HepG2 (cell line): ENCODE measurements around the gene ZBTB46. TPM values are rescaled to one million over a fixed set of nuclear protein-coding genes. Genes with fewer than 3 reads are reported as not detected.

ENCODE experiments used
- AHR ChIP-seq: IDR thresholded peaks from 2 replicates; pipeline ENCODE4 v1.6.1; 2018; ENCODE audit warnings: missing genetic modification reagents, missing compliant biosample characterization
- FOSL2 ChIP-seq: sonication (generic); formaldehyde crosslinking; IDR thresholded peaks from 2 replicates; pipeline ENCODE4 v1.4.0; 2020; ENCODE audit warnings: missing genetic modification reagents
- FOXM1 ChIP-seq: sonication (generic); formaldehyde crosslinking; IDR thresholded peaks from 2 replicates; pipeline ENCODE4 v1.5.0; 2020; ENCODE audit warnings: missing genetic modification reagents
- GATAD1 ChIP-seq: IDR thresholded peaks from 2 replicates; pipeline ENCODE4 v1.6.1; 2016; ENCODE audit warnings: missing genetic modification reagents, missing compliant biosample characterization
- RFXAP ChIP-seq: sonication (generic); formaldehyde crosslinking; IDR thresholded peaks from 2 replicates; pipeline ENCODE4 v1.4.0; 2020; ENCODE audit warnings: missing genetic modification reagents, borderline replicate concordance
- SSRP1 ChIP-seq: IDR thresholded peaks from 2 replicates; pipeline ENCODE4 v1.6.1; 2016; ENCODE audit warnings: control low read depth
- ZNF20 ChIP-seq: sonication (generic); formaldehyde crosslinking; IDR thresholded peaks from 2 replicates; pipeline ENCODE4 v1.4.0; 2020; ENCODE audit warnings: mild to moderate bottlenecking, moderate library complexity, missing genetic modification reagents
- ZNF841 ChIP-seq: sonication (generic); formaldehyde crosslinking; IDR thresholded peaks from 2 replicates; pipeline ENCODE4 v1.8.1; 2023; ENCODE audit warnings: missing genetic modification reagents, borderline replicate concordance
- polyA plus RNA-seq, 8 experiments: library from polyadenylated mRNA; depleted of rRNA in 3 of 8; stranded (reverse) in 7 of 8; unstranded in 1 of 8; fragments of >200 nt; fragmentation: Illumina TruSeq in 4 of 8; extraction: Trizol in 4 of 8; gene quantifications; 2 replicates each; pipeline versions ENCODE4 v1.2.1 to v1.2.3, GENCODE V29; 2011 to 2016; ENCODE audit warnings: low read depth in 4 of 8, missing spikeins in 1 of 8, mixed read lengths in 1 of 8; ENCODE audit not compliant: insufficient read depth in 1 of 8
- total RNA-seq, 5 experiments: library from RNA; depleted of rRNA; stranded (reverse); fragments of >200 nt; fragmentation: Illumina TruSeq; extraction: Trizol; gene quantifications; 2 replicates each; pipeline ENCODE4 v1.2.3, GENCODE V29; 2016; ENCODE audit warnings: low read depth in 1 of 5
- TF ChIP-seq, protein P1 (sequence below): sonication (generic); formaldehyde crosslinking; IDR thresholded peaks from 2 replicates; pipeline ENCODE4 v1.8.1; 2023; ENCODE audit warnings: mild to moderate bottlenecking, missing genetic modification reagents, borderline replicate concordance
- TF ChIP-seq, protein P2 (sequence below): sonication (generic); formaldehyde crosslinking; IDR thresholded peaks from 2 replicates; pipeline ENCODE4 v1.5.0; 2020; ENCODE audit warnings: missing genetic modification reagents
- TF ChIP-seq, protein P3 (sequence below): IDR thresholded peaks from 2 replicates; pipeline ENCODE4 v1.6.1; 2016; ENCODE audit warnings: low read depth
- TF ChIP-seq, protein P4 (sequence below): sonication (generic); formaldehyde crosslinking; IDR thresholded peaks from 2 replicates; pipeline ENCODE4 v1.8.1; 2022; ENCODE audit warnings: mild to moderate bottlenecking, missing genetic modification reagents
- TF ChIP-seq, protein P5 (sequence below): sonication (generic); formaldehyde crosslinking; IDR thresholded peaks from 2 replicates; pipeline ENCODE4 v1.5.1; 2020; ENCODE audit warnings: missing genetic modification reagents, mild to moderate bottlenecking, borderline replicate concordance
- TF ChIP-seq, protein P6 (sequence below): sonication (generic); formaldehyde crosslinking; IDR thresholded peaks from 2 replicates; pipeline ENCODE4; 2020; ENCODE audit warnings: missing genetic modification reagents, mild to moderate bottlenecking, borderline replicate concordance
- TF ChIP-seq, protein P7 (sequence below): sonication (generic); formaldehyde crosslinking; IDR thresholded peaks from 2 replicates; pipeline ENCODE4 v1.4.0; 2020; ENCODE audit warnings: missing genetic modification reagents

The ZBTB46 gene
- total and polyA plus RNA-seq, 2 of the 13 experiments (the other 11 are each of a cell fraction or from before 2014, with no cell fraction given), result 1.6 to 13.5 TPM

DNA sequence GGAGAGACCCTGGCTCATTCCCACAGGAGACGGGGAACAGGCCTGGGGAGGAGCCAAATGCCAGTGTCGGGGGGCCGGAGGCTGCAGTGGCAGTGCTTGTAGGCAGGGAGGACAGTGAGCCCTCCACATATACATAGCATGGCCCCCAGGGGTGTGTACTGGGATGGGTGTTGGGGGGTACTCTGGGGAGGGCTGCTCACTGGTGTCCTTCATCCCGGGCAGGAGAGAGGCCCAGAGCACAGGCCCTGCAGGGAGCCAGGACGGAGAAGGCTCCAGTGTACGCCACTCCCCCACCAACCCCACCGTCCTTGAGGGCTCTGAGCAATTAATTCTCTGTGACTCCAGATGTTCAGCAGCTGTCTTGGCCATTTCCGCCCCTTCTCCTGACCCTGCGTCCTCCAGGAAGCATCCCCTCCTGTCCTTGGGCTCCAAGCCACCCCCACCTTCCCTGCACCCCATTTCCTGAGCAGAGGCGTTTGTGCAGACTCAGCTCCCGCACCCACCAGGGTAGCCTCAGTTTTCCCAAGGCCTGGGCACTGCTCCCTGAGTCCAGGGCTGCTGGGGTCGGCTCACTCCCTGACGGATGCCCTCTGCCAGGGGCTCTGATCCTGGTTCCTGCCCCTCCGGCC is 26.8 kb upstream of the ZBTB46 start (continued):
- no peak for TF ChIP-seq RFXAP (CRISPR knock-in tag)
- no peak for TF ChIP-seq GATAD1 (CRISPR knock-in tag)
- TF ChIP-seq FOSL2 (CRISPR knock-in tag), result no peak
- no peak; the same call in 1 of the 2 replicates for TF ChIP-seq AHR (CRISPR knock-in tag)
- TF ChIP-seq ZNF841 (CRISPR knock-in tag), result no peak
- TF ChIP-seq, protein P1, sequence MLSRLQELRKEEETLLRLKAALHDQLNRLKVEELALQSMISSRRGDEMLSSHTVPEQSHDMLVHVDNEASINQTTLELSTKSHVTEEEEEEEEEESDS (CRISPR knock-in tag), result no peak
- TF ChIP-seq ZNF20 (CRISPR knock-in tag), result no peak
- TF ChIP-seq, protein P2, sequence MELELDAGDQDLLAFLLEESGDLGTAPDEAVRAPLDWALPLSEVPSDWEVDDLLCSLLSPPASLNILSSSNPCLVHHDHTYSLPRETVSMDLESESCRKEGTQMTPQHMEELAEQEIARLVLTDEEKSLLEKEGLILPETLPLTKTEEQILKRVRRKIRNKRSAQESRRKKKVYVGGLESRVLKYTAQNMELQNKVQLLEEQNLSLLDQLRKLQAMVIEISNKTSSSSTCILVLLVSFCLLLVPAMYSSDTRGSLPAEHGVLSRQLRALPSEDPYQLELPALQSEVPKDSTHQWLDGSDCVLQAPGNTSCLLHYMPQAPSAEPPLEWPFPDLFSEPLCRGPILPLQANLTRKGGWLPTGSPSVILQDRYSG (CRISPR knock-in tag), result no peak
- TF ChIP-seq, protein P3, sequence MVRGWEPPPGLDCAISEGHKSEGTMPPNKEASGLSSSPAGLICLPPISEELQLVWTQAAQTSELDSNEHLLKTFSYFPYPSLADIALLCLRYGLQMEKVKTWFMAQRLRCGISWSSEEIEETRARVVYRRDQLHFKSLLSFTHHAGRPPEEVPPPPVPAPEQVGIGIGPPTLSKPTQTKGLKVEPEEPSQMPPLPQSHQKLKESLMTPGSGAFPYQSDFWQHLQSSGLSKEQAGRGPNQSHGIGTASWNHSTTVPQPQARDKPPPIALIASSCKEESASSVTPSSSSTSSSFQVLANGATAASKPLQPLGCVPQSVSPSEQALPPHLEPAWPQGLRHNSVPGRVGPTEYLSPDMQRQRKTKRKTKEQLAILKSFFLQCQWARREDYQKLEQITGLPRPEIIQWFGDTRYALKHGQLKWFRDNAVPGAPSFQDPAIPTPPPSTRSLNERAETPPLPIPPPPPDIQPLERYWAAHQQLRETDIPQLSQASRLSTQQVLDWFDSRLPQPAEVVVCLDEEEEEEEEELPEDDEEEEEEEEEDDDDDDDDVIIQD (CRISPR knock-in tag), result no peak
- no peak for TF ChIP-seq FOXM1 (CRISPR knock-in tag)
- TF ChIP-seq, protein P4, sequence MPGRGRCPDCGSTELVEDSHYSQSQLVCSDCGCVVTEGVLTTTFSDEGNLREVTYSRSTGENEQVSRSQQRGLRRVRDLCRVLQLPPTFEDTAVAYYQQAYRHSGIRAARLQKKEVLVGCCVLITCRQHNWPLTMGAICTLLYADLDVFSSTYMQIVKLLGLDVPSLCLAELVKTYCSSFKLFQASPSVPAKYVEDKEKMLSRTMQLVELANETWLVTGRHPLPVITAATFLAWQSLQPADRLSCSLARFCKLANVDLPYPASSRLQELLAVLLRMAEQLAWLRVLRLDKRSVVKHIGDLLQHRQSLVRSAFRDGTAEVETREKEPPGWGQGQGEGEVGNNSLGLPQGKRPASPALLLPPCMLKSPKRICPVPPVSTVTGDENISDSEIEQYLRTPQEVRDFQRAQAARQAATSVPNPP (CRISPR knock-in tag), result no peak
- TF ChIP-seq, protein P5, sequence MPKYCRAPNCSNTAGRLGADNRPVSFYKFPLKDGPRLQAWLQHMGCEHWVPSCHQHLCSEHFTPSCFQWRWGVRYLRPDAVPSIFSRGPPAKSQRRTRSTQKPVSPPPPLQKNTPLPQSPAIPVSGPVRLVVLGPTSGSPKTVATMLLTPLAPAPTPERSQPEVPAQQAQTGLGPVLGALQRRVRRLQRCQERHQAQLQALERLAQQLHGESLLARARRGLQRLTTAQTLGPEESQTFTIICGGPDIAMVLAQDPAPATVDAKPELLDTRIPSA, result no peak
- TF ChIP-seq SSRP1, result 0 out of 2 replicates have a peak, but pooled peaks have one; percentile 37
- TF ChIP-seq, protein P6, sequence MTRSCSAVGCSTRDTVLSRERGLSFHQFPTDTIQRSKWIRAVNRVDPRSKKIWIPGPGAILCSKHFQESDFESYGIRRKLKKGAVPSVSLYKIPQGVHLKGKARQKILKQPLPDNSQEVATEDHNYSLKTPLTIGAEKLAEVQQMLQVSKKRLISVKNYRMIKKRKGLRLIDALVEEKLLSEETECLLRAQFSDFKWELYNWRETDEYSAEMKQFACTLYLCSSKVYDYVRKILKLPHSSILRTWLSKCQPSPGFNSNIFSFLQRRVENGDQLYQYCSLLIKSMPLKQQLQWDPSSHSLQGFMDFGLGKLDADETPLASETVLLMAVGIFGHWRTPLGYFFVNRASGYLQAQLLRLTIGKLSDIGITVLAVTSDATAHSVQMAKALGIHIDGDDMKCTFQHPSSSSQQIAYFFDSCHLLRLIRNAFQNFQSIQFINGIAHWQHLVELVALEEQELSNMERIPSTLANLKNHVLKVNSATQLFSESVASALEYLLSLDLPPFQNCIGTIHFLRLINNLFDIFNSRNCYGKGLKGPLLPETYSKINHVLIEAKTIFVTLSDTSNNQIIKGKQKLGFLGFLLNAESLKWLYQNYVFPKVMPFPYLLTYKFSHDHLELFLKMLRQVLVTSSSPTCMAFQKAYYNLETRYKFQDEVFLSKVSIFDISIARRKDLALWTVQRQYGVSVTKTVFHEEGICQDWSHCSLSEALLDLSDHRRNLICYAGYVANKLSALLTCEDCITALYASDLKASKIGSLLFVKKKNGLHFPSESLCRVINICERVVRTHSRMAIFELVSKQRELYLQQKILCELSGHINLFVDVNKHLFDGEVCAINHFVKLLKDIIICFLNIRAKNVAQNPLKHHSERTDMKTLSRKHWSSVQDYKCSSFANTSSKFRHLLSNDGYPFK (CRISPR knock-in tag), result no peak
- TF ChIP-seq, protein P7, sequence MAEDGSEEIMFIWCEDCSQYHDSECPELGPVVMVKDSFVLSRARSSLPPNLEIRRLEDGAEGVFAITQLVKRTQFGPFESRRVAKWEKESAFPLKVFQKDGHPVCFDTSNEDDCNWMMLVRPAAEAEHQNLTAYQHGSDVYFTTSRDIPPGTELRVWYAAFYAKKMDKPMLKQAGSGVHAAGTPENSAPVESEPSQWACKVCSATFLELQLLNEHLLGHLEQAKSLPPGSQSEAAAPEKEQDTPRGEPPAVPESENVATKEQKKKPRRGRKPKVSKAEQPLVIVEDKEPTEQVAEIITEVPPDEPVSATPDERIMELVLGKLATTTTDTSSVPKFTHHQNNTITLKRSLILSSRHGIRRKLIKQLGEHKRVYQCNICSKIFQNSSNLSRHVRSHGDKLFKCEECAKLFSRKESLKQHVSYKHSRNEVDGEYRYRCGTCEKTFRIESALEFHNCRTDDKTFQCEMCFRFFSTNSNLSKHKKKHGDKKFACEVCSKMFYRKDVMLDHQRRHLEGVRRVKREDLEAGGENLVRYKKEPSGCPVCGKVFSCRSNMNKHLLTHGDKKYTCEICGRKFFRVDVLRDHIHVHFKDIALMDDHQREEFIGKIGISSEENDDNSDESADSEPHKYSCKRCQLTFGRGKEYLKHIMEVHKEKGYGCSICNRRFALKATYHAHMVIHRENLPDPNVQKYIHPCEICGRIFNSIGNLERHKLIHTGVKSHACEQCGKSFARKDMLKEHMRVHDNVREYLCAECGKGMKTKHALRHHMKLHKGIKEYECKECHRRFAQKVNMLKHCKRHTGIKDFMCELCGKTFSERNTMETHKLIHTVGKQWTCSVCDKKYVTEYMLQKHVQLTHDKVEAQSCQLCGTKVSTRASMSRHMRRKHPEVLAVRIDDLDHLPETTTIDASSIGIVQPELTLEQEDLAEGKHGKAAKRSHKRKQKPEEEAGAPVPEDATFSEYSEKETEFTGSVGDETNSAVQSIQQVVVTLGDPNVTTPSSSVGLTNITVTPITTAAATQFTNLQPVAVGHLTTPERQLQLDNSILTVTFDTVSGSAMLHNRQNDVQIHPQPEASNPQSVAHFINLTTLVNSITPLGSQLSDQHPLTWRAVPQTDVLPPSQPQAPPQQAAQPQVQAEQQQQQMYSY, result no peak; the same call in 1 of the 2 replicates
